CD4-positive, alpha-beta T cell treated with Interleukin-2 at 100 ng/mL for 4 hours (primary cell): Measurements from ENCODE around the gene EME1.
"Not testable (repeated sequence)": the region's sequence is repeated elsewhere in the genome, so short reads cannot be mapped to it uniquely, and the experiment has no call there.

Experiments used
- DNase-seq: peaks from one replicate; pipeline ENCODE4 v3.0.0-alpha.2; 2020; ENCODE audit warnings: low spot score

EME1 gene

DNA sequence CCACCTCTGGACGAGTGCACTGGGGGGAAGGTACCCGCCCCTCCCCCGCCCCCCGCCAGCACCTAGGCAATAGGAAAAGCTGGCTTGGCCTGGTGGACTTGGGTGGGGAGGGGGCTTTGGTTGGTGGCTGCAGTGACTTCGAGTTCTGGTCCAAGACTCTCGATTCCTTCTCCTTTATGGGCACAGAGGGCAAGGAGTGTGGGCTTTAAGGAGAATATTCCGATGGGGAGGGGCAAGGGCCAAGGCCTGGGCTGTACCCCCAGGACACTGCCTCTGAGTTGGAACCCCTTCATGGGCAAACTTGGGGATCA lies 53.4 kb downstream of the EME1 start:
- no peak for DNase-seq

DNA sequence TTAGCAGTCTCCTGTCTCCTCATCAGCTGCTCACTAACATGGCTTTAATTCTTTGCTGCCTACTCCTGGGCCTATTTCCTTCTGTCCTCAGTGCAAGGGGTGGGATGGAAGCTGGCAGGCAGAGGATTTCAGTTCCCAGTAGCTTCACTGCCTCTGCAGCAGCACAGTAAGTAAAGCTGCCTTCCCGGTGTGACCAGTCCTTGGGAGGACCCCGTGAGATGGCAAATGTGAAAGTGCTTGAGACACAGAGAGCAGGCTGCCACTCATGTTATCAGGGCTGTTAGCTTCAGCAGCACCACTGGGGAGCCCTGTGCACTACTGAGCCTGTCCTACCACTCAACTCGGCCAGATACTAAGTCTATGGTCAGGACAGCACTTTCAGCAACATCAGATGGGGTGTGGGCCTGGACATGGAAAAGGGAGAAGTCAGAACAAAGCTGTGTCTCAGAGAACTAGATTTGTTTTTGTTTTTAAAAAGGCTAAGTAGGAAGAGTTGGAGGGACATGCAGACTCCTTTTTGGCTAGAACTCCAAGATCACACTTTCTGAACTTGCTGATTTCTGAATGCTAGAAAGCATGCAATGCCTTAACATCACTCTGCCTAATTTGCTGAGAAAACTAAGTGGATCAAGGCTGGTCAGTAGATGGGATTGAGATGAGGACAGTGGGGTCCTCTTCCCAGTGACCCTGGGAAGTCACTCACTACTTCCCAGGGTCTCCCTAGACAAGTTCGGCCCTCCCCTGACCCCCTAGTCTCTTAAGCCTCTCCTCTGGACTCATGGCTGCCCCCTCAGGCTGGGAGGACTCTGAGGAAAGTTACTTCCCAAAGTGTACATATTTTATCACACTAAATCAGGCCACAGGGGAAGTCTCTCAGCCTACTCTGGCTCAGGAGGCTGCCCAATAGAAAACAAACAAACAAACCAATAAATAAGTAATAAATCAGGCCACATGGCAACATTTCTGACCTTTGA lies 54.1 kb downstream of the EME1 start:
- peak; percentile 20 for DNase-seq

DNA sequence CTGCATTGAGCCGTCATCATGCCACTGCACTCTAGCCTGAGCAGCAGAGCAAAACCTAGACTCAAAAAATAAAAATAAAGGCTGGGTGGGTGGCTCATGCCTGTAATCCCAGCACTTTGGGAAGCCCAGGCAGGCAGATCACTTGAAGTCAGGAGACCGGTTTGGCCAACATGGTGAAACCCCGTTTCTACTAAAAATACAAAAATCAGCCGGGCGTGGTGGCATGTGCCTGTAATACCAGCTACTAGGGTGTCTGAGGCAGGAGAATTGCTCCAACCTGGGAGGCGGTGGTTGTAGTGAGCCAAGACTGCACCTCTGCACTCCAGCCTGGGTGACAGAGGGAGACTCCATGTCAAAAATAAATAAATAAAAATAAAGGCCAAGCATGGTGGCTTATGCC lies 55.1 kb downstream of the EME1 start:
- DNase-seq = not testable (repeated sequence)

DNA sequence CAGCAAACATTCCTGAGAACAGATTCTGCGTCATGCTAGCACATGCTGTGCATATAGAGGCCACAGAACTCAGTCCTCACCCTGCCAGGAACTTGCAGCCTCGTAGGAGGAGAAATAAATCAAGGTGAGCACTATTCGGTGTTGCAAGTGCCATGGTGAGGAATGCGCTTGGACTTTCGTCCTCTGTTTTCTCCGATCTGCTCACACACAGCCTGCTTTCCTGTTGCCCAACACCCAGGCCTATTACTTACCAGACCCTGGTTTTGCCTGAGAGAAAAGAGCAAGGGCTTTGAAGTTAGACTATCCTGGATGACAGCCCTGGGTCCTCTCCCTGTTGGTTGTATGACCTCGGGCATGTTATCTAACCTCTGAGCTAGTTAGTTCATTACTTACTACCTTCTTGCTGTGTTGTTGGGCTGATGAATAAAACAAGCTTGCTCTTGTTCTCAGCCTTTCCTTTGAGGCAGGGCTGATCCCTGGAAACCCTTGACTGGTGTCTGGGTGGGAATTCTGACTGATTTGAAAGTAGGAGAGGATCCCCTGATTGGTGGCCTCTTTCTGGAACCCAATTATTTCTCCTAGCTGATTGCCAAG lies 55.9 kb downstream of the EME1 start:
- DNase-seq = no peak

- no peak for DNase-seq
Observed at GRCh38 chr17:50429793-50430192, 56.8 kb downstream of the EME1 start.
